ENCODE measurements around the gene ITPR1.

Gene ITPR1

GRCh38 chr3:4799266-4800256 is 306.4 kb downstream of the ITPR1 start:
- no peak overlapping the region for H3K4me3 ChIP-seq (ENCODE audit: low read depth, low read length)

DNA sequence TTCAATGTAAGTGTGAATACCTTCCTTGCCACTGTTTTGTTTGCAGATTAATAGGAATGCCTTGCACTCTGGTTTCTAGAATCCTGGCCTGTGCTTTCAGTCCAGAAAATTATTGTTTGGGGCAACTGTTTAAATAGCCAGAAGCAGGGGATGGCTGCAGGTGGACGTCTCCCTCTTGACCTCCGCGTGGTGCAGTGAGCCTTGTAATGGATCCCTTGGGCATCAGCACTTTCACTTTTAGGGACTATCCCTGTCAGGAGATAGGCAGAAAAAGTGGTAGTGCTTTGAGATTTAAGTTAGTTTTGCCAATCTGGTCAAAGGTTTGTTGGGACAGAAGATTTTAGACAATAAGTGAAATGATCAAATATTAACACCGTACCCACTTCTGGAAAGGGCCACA is 307.4 kb downstream of the ITPR1 start:
- no peak overlapping the region for H3K4me3 ChIP-seq (ENCODE audit: low read depth, low read length)

DNA sequence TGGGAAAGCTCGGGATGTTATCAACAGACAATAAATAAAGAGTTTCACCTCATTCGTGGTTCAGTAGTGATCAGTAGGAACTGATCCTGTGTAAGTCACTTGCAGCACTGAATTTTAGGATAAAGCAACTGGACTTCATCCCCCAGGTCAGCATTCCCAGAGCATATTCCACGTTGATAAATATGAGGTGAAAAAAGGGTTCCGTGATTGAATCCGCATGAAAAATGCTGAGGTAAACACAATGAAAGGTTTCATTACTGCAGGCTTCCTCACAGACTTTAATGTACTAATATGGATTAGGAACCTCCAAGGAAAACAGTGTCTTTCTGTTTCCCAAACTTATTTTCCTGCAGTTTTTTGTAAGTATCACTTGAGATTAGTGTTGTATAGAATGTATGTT is 308.7 kb downstream of the ITPR1 start:
- H3K4me3 ChIP-seq (ENCODE audit: low read depth, low read length), result no peak overlapping the region

DNA sequence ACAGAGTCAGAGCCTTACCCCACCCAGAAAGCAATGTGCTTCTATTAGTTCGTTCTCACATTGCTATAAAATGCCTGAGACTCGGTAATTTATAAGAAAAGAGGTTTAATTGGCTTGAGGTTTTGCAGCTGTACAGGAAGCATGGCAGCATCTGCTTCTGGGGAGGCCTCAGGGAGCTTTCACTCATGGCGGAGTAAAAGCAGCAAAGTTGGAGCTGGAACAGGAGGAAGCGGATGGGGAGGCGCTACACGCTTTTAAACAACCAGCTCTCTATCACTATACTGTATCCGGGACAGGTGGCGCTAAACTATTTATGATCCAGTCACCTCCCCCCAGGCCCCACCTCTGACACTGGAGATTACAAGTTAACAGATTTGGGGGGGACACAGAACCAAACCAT is 309.8 kb downstream of the ITPR1 start:
- H3K4me3 ChIP-seq (ENCODE audit: low read depth, low read length), result no peak overlapping the region

DNA sequence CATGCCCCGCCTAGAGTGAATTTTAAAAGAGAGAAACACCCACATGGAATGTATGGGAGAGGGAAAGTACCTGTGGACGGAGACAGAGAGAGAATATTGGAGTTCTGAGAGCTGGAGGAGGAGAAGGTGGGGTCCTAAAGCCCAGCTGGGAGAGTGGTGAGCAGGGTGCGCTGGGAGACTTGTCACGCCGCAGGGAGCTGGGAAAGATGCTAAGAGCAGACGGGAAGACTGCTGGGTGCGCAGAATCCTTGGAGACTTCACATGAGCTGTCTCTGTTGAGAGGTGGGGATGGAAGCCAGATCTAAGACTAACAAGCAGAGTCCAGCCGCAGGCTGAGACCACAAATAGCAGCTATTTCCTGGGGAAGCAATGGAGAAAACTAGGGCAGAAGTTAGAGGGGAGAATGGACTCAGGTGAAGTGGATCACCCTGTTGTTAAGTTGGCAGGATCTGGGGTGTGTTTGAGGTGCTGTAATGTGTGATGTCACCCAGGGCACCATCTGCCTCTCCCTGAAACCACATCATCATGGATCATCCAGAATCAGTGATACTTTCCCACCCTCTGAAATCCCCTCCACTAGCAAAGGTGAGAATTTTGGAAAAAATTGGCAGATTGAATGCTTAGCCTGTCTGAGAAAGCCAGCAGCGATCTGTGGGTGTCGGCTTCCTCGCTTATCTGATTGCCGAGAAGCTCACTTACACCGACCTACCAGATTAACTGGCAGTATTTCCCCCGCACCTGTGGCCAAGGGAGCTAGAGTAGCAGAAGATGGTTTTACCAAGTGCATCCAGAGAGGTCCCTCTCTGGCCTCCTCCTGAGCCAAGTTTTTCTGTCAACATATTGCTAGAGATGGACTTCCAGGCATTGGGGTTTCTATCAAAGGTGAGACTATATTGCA is 311.3 kb downstream of the ITPR1 start:
- no peak overlapping the region for H3K4me3 ChIP-seq (ENCODE audit: low read depth, low read length)

- no peak overlapping the region for H3K4me3 ChIP-seq (ENCODE audit: low read depth, low read length)
Measured at GRCh38 chr3:4805662-4806061, 312.5 kb downstream of the ITPR1 start.

DNA sequence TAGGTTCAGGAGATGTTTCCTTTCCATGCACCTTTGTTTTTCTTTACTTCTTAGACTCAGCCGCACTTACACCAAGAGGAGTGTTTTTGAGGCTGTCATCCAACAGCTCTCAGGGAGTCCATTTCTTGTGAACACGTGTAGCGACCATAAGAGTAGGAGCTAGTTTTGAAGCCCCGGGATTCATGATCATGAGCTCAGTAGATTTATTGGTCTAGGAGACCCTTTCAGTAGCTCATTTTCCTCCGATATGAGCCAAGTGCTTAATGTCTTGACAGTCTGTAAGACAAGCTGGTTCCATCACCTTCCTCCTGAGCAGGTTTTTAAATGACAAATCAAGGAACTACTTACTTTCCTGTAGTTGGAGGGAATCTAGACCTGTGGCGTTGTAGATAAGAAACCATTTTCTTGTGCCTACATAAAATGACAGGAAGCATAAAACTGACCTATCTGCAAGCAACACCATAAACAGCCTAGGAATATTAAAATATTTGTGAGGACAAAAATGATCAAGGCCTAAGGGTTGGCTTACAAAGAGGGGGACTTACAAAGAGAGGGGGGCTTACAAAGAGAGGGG is 313.5 kb downstream of the ITPR1 start:
- no peak overlapping the region for H3K4me3 ChIP-seq (ENCODE audit: low read depth, low read length)

DNA sequence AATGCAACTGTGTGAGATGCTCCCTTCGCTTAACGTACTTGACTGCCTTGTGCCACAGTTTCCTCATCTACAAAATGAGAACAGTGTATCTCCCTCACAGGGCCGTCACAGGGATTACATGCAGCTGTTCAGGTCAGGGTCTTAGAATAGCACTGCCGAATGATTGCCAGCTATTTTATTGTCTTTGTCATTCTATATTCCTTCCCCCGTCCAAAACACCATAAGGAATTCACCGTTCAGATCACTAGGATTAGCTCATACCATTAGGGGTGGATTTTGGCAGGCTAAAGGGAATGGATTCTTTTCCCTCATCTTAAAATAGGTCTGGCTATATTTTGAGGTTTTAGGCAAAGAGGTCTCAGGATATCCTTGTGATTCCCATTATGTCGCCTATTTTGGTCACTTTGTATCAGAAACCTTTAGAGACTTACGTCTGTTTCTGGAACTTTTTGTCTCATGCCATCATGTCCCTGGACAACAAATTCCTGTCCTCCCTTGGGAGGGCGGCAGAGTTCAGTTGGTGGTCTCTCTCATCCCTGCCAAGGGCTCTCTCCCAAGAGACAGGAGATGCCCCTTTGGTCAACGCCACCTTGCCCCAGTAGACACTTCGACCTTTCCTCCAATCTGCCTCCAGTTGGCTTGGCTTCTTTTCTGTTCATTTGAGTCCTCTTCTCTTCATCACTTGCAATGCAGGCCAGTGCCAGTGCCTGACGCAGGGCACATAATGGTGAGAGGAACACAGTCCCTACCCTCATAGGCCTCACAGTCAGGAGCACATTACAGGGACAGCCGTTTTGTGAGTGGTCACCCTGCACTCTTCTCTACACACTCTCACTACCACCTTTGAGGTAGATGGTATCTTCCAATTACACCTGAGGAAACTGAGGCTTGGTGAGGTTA is 314.5 kb downstream of the ITPR1 start:
- no peak overlapping the region for H3K4me3 ChIP-seq (ENCODE audit: low read depth, low read length)

DNA sequence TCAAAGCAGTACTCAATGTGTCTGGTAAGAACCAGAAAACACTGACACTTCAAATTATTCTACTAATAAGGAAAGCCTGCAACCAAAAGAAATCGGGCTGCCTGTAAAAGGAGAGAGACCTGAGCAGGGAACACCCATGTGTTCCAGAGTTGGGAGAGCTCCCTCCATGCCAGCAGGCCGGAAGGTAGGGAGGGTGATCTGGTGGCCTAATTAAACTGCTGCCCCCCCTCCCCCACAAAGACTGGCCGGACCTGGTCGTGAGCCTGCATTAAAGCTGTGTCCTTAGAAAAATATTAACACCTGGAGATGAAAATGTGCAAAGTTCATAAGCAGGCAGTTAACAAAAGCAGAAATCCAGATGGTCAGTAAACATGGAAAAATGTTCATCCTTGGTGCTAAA is 315.5 kb downstream of the ITPR1 start:
- H3K4me3 ChIP-seq (ENCODE audit: low read depth, low read length), result no peak overlapping the region

DNA sequence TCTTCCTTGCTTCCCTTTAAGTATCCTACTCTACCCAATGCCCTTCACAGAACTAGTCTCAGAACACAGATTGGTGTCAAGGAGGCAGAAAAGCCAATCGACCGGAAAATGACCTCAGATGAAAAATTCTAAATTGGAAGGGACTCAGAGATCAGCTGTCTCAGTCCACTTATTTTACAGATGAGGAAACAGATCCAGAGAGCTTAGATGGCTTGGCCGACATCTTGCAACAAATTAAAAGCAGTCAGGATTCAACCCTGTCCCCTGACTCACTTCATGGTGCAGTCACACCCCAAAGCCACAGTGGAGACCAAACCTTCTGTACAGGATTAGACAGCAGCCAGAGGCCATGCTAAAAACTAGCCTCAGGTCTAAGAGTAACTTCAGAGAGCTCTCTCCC is 316.8 kb downstream of the ITPR1 start:
- no peak overlapping the region for H3K4me3 ChIP-seq (ENCODE audit: low read depth, low read length)

DNA sequence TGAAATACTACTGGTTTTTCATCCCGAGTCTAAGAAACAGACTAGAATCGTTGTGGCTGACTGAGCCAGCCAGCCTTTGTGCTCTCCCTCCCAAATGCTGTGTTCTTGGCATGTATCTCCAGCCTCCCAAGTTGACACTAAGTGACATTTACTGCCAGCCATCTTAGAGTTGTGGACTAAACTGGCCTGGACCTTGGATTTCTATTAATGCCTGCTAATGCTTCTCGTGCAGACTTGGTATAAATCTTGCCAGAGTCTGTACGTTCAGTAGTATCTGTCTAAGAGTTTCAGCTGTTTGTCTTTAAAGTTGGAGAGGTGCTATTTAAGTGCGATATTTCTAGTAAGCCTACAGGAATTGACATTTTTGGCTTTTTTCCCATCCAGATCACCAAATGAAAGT is 319.4 kb downstream of the ITPR1 start:
- no peak overlapping the region for H3K4me3 ChIP-seq (ENCODE audit: low read depth, low read length)

DNA sequence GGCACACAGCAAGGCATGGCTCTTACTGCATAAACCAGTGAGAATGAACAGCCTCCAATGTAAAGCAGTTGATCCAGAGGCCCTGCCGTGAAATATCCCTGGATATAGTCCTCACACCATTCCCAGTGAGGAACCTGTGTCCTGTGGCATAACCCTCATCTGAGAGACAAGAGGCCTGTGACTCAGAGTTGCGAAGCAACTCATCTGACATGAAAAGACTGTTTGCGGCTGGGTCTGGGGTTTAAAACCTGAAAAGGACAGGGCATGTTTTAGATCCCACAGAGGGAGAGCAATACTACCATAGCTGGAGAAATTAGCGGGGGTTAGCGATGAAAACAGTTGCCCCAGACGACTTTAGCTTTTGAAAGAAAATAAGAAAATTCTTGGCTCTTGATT is 320.8 kb downstream of the ITPR1 start:
- H3K4me3 ChIP-seq (ENCODE audit: low read depth, low read length), result no peak overlapping the region

- H3K4me3 ChIP-seq (ENCODE audit: low read depth, low read length), result no peak overlapping the region
Measured at GRCh38 chr3:4814305-4814903, 321.3 kb downstream of the ITPR1 start.

- no peak overlapping the region for H3K4me3 ChIP-seq (ENCODE audit: low read depth, low read length)
Measured at GRCh38 chr3:4814904-4815574, 321.9 kb downstream of the ITPR1 start.

DNA sequence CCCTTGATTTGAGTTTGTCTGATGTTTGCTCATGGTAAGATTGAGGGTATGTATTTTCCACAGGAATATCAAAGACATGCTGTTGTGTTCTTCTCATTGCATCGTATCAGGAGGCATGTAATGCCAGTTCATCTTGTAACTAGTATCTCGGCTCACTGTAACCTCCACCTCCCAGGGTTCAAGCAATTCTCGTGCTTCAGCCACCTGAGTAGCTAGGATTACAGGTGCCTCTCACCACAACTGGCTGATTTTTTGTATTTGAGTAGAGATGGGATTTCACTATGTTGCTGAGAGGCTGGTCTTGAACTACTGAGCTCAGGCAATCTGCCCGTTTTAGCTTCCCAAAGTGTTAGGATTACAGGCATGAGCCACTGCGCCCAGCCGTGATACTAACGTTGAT is 323.2 kb downstream of the ITPR1 start:
- no peak overlapping the region for H3K4me3 ChIP-seq (ENCODE audit: low read depth, low read length)

DNA sequence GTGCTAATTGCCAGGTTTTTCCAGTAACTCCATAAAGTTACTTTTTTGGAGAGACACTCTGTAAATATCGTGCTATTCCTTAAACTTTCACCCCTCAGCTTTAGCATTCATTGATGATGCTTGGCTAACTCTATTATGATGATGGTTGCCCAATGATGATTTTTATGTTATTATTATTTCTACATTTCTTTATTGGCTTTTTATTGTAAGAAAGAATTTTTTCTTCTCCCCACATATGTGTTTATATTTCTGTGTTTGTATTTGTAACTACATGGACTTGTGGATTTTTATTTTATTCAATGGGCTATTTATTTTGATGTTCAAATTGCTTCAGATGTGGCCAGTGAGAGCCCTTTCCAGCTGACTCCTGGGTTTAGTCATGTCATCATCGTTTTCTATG is 323.6 kb downstream of the ITPR1 start:
- H3K4me3 ChIP-seq (ENCODE audit: low read depth, low read length), result no peak overlapping the region

DNA sequence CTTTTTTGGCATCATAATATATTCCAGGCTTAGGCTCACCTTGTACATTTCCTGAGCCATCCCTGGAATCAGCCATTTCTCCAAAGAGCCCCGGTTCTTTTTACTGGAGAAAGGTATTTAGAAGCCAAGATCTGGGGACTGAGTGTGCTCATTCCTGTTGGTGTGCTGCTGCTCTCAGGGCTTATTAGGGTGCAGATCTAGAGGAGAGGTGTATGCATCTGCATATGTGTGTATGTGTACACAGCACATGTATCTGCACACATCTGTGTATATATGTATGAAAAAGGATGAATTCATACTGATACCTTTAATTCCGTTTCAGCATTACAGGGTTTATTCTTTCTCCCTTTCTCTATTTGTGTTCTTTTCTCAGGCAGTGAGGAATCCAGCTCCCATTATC is 324.0 kb downstream of the ITPR1 start:
- no peak overlapping the region for H3K4me3 ChIP-seq (ENCODE audit: low read depth, low read length)

- H3K4me3 ChIP-seq (ENCODE audit: low read depth, low read length), result no peak overlapping the region
Measured at GRCh38 chr3:4818164-4818563, 325.0 kb downstream of the ITPR1 start.

- no peak overlapping the region for H3K4me3 ChIP-seq (ENCODE audit: low read depth, low read length)
Measured at GRCh38 chr3:4818986-4819693, 326.0 kb downstream of the ITPR1 start.
